GM13976 (cell line): Measurements from ENCODE around the gene DHRS3.

Source experiments
- DNase-seq: peaks from one replicate; pipeline ENCODE4 v3.0.0; 2012; ENCODE audit warnings: low spot score
- CTCF ChIP-seq: IDR thresholded peaks from 2 replicates; pipeline ENCODE4 v1.5.1; 2012; ENCODE audit warnings: borderline replicate concordance, mild to moderate bottlenecking; ENCODE audit not compliant: insufficient read depth; ENCODE audit errors: extremely low read depth, missing control alignments, control extremely low read depth
- in situ Hi-C: fragments of 300-500 bp; cut with MboI; formaldehyde crosslinking; loops from one replicate; pipeline ENCODE4 v1.12.0; 2022; ENCODE audit warnings: low sequenced_read_pairs, mixed read lengths, inconsistent platforms; ENCODE audit not compliant: unreplicated experiment

Gene DHRS3

GRCh38 chr1:12621346-12622335, 3.6 kb upstream of the DHRS3 start:
- DNase-seq = no peak
- no peak for TF ChIP-seq CTCF
- in situ Hi-C loops = loop anchor here (25.0 kb wide), 2 partner anchors 309 to 509 kb away; no protein-coding TSS in a partner anchor

GRCh38 chr1:12620931-12621330, 2.9 kb upstream of the DHRS3 start:
- no peak for DNase-seq
- in situ Hi-C loops = loop anchor here (25.0 kb wide), 2 partner anchors 309 to 509 kb away; no protein-coding TSS in a partner anchor
- TF ChIP-seq CTCF = no peak

GRCh38 chr1:12620488-12620865, 2.5 kb upstream of the DHRS3 start:
- in situ Hi-C loops = loop anchor here (25.0 kb wide), 2 partner anchors 308 to 508 kb away; no protein-coding TSS in a partner anchor
- no peak for DNase-seq
- no peak for TF ChIP-seq CTCF

- peak; percentile 97 for TF ChIP-seq CTCF
- in situ Hi-C loops = loop anchor here (25.0 kb wide), 2 partner anchors 308 to 508 kb away; no protein-coding TSS in a partner anchor
- DNase-seq = peak; percentile 87
Measured at GRCh38 chr1:12619792-12620487, 1.9 kb upstream of the DHRS3 start.

- DNase-seq = peak; percentile 63
- in situ Hi-C loops = loop anchor here (25.0 kb wide), 2 partner anchors 307 to 507 kb away; no protein-coding TSS in a partner anchor
- no peak for TF ChIP-seq CTCF
Measured at GRCh38 chr1:12618965-12619791, 1.2 kb upstream of the DHRS3 start.

- no peak for DNase-seq
- in situ Hi-C loops = loop anchor here (25.0 kb wide), 2 partner anchors 306 to 506 kb away; no protein-coding TSS in a partner anchor
Measured at GRCh38 chr1:12618661-12618964, 603 bp upstream of the DHRS3 start.

More at GRCh38 chr1:12618661-12618964, 603 bp upstream of the DHRS3 start:
- no peak for TF ChIP-seq CTCF
